HG03439 (cell line): ENCODE measurements around the gene MVP.
A peak's percentile ranks its signal among the peaks of the same experiment; 100 is the strongest.

Experiments used
- ATAC-seq: cut with Tn5 transposase; IDR thresholded peaks from one replicate; pipeline ENCODE4 v1.9.1; 2021; ENCODE audit warnings: mild to moderate bottlenecking, moderate library complexity; ENCODE audit not compliant: unreplicated experiment

Gene MVP

DNA sequence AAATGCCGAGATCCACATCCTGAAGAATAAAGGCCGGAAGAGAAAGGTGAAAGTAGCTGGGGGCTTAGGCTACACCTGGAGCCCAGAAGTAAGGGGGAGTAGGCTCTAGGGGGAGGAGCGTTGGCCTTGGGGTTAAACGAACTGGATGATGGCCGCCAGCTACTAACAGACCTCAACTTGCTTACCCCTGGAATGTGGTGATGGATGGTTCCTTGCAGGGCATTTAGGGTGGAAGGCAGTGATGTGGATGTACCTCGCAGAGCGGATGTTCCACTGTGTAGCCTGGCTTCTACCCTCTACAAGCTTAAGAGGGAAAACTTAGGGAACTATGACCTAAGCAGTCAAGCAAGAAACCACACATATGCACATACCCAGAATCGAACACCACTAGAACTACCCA, 16.2 kb upstream of the MVP start:
- no peak for ATAC-seq

DNA sequence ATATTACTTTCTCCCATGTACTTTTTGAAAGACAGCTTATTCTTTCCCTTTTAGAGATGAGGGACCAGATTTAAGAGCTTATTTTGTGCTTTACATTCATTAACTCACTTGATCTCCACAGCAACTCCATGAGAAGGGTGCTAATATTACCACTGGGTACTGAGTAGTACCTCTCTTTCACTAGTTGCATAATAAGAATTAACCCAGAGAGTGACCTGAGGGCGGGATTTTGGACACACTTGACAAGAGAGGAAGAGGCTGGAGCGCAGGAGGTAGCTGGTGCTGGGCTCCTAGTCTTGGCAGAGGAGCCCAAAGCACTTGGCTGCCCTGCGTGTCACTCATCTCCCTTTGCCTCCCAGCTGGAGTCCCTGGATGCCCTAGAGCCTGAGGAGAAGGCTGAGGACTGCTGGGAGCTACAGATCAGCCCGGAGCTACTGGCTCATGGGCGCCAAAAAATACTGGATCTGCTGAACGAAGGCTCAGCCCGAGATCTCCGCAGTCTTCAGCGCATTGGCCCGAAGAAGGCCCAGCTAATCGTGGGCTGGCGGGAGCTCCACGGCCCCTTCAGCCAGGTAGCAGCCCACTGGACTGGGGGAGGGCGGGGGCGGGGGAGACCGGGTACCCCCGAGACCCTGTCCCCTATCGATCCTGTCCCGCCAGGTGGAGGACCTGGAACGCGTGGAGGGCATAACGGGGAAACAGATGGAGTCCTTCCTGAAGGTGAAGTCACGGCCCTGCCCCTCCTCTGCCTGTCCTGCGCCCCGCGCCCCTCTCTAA, 15.6 kb upstream of the MVP start:
- no peak for ATAC-seq

DNA sequence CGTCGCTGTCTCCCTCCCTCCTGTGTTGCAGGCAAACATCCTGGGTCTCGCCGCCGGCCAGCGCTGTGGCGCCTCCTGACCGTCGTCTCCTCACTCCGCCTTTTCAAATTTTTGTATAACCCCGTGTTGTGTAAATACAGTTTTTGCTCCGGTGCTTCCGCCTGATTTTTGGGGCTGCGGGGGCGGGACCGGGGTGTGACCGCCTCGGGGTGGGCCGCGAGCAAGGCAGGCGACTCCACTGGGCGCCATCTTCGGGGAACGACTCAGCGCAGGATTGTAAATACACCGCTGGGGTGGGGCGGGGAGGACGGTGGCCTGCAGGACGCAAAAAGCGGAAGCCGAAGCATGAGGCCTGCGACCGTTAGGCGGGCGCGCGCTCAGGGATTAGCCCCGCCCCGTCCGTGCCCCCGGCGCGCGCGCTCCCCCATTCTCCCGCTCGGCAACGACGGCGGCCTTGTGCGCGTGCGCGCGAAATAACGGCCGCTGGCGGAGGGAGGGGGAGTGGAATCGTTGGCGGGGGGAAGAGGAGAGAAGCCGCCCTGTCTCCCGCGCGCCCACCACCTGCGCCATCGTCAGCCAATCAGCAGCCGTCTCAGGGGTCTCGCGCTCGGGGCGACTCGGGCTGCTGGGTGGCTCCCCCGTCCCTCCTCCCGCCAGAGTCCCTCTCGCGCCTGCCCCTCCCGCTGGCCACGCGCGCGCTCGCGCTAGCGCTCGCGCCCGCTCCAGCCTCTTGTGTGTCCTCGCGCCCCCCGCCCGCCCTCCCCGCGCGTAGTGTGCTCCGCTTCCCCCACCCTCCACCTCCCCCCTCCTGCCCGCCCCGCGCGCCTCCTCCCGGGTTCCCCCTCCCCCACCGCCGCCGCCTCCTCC, 14.8 kb upstream of the MVP start:
- ATAC-seq, result peak; percentile 56

GRCh38 chr16:29806099-29806579, 14.1 kb upstream of the MVP start, which contains the start of gene MAZ:
TSS of gene MAZ (plus strand) at chr16:29806529. CDS start at chr16:29806702, 173 bp downstream.
- ATAC-seq, result no peak

DNA sequence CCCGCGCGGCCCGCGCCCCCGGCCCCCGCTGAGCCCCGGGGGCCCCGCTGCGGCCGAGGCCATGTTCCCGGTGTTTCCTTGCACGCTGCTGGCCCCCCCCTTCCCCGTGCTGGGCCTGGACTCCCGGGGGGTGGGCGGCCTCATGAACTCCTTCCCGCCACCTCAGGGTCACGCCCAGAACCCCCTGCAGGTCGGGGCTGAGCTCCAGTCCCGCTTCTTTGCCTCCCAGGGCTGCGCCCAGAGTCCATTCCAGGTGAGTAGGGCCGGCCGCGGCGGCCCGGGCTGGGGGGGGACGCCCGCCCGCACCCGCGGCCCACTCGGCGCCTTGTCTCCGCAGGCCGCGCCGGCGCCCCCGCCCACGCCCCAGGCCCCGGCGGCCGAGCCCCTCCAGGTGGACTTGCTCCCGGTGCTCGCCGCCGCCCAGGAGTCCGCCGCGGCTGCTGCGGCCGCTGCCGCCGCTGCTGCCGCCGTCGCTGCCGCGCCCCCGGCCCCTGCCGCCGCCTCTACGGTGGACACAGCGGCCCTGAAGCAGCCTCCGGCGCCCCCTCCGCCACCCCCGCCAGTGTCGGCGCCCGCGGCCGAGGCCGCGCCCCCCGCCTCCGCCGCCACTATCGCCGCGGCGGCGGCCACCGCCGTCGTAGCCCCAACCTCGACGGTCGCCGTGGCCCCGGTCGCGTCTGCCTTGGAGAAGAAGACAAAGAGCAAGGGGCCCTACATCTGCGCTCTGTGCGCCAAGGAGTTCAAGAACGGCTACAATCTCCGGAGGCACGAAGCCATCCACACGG, 13.4 kb upstream of the MVP start:
- ATAC-seq, result peak; percentile 0

DNA sequence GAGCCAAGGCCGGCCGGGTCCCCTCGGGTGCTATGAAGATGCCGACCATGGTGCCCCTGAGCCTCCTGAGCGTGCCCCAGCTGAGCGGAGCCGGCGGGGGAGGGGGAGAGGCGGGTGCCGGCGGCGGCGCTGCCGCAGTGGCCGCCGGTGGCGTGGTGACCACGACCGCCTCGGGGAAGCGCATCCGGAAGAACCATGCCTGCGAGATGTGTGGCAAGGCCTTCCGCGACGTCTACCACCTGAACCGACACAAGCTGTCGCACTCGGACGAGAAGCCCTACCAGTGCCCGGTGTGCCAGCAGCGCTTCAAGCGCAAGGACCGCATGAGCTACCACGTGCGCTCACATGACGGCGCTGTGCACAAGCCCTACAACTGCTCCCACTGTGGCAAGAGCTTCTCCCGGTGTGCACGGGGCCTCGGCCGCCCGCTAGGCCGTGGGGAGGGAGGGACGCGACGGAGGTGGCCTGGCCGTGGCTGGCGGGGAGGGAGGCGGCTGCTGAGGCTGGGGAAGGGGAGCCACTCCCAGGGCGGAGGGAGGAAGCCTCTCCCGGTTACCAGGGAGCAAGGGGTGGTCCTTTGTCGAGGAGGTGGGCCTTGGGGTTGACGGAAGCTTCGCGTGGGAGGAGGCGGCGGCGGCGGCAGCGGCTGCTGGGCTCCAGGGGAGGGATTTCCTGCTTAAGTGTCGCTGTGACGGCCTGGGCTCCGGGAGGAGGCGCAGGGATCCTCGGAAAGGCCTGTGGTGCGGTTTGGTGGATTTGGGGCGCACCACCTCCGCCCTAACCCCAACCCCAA, 12.6 kb upstream of the MVP start:
- peak; percentile 31 for ATAC-seq

DNA sequence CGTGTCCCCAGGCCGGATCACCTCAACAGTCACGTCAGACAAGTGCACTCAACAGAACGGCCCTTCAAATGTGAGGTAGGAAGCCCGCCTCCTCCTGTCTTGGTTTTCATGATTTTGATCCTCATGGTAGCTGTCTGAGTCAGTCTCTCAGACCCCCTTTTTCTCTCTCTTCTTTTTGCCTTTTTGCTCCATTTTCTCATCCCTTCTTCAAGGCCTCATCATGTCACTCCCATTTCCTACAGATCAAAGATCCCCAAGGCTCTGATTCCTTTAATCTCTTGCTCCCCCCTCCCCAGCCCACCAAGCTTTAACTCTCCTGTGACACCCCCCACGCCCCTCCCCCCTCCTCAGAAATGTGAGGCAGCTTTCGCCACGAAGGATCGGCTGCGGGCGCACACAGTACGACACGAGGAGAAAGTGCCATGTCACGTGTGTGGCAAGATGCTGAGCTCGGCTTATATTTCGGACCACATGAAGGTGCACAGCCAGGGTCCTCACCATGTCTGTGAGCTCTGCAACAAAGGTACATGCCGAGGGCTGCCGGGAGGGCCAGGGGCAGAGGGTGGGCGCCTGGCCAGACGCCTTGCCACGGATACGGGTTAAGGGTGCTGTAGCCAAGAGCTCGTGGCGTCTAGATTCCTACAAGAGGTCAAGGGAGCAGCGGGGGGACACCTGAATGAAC, 11.9 kb upstream of the MVP start:
- ATAC-seq, result no peak

DNA sequence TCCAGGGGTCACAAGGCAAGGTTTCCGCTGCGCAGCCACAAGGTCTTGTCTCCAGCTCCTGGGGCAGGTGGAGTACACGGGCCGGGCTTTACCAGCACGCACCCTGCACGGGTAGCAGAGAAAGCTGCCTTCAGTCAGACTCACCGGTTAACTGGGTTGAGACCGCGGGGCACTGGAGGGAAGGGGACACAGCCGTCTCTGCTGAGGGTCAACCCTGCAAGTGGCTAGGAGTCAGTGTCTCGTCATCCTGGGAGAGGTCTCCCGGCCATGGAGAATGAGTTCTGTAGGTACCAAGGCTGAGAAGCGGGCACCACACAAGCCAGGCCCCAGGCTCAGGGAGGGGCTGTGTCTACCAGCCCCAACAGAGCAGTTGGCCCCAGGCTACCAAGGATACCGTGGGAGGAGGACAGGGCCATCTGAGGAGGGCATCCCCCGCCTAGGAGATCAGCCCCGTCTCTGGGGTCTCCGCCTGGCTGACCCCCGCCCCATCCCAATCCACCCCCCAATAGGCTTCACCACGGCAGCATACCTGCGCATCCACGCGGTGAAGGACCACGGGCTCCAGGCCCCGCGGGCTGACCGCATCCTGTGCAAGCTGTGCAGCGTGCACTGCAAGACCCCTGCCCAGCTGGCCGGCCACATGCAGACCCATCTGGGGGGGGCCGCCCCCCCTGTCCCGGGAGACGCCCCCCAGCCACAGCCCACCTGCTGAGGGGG, 11.1 kb upstream of the MVP start:
- no peak for ATAC-seq

DNA sequence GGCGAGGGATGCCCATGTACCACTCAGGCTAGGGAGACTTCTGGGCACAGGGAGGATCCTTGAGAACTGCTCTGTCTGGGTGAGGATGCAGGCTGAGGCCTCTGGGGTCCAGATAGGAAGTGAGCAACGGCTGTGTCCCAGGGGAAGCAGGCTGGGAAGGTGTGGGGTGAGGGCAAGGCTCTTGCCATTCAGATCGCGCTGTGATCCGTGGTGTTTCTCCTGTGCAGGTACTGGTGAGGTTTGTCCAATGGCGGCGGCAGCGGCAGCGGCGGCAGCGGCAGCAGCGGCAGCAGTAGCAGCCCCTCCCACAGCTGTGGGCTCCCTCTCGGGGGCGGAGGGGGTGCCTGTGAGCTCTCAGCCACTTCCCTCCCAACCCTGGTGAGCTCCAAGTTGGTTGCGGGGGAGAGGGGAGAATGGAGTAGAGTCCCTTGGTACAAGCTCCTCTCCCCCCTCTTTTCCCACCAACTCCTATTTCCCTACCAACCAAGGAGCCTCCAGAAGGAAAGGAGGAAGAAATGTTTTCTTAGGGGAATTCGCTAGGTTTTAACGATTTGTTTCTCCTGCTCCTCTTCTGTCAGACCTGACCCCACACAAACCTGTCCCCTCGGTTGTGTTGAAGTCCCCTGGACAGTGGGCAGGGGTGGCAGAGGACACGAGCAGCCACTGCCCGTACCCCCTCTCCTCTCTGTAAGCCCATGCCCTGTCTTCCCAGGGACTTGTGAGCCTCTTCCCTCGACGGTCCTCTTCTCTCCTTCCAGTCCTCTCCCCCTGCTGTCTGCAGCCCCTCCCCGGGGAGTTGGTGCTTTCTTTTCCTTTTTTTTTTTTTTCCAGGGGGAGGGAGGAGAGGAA, 10.2 kb upstream of the MVP start:
- ATAC-seq, result no peak

DNA sequence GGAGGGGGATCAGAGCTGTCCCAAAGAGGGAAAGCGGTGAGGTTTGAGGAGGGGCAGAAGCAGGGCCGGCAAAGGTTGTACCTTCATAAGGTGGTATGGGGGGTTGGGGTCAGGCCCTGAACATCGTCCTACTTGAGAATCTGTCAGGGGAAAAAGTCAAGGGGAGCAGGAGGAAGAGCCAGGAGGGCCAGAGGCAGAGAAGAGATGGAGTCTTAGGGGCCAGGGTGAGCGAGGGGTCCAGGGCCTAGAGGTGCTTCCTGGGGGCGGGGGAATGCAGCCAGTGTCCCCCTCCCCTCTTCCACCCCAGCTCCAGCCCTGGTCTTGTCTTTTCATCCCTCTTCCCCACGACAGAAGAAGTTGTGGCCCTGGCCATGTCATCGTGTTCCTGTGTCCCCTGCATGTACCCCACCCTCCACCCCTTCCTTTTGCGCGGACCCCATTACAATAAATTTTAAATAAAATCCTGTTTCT, 9.5 kb upstream of the MVP start:
- ATAC-seq, result no peak

DNA sequence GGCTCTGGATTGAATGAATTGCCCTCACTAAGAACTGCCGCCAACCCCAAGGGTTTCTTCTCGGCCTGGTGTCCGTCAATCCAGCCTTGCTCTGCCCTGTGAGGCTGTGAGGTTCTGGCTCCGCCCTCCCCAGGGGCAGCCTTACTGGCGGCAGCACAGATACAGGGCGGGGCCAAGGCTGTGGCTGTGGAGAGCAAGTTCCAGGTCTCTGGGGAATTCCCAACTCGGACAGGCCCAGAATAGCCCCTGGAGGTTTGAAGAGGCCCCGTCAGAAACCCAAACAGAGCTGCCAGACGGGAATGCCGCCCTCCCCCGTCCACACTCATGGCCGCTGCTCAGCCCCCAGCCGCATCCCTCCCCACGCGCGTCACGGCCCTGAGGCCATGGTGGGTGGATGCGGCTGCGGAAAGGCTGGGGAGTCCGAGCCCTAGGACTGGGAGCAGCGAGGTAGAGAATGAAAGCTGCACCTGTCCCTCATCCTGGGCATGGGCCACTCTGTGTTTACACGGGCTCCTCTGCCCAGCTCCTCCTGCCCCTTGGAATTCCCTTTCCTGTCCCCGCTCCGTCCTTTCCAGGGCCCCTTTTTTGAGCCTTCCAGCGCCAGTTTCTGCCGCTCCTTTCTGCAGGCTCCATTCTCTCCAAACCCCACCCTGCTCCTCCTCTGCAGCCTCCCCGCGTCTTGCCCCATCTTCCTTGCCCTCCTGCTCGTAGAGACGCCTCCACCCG, 8.9 kb upstream of the MVP start:
- ATAC-seq, result peak; percentile 19

- ATAC-seq, result no peak
Observed at GRCh38 chr16:29811896-29812665, 8.2 kb upstream of the MVP start, which contains the start of gene PRRT2. TSS of gene PRRT2 (plus strand) at chr16:29812193. CDS start at chr16:29813055, 862 bp downstream.

DNA sequence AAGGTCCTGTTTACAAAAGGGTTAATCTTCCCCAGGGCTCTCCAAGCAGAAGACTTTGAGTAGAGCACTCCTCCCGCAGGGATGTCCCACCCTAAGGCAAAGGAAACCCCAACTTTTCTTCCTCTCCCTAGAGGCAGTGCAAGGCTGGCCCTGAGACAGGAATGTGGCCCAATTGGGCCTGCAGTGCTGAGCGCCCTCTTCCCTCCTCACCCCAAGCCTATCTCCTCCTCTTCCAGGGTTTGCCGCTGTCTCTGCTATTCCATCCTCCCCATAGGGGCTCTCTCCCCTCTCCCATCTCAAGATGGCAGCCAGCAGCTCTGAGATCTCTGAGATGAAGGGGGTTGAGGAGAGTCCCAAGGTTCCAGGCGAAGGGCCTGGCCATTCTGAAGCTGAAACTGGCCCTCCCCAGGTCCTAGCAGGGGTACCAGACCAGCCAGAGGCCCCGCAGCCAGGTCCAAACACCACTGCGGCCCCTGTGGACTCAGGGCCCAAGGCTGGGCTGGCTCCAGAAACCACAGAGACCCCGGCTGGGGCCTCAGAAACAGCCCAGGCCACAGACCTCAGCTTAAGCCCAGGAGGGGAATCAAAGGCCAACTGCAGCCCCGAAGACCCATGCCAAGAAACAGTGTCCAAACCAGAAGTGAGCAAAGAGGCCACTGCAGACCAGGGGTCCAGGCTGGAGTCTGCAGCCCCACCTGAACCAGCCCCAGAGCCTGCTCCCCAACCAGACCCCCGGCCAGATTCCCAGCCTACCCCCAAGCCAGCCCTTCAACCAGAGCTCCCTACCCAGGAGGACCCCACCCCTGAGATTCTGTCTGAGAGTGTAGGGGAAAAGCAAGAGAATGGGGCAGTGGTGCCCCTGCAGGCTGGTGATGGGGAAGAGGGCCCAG, 7.3 kb upstream of the MVP start:
- ATAC-seq, result no peak

GRCh38 chr16:29813644-29814562, 6.4 kb upstream of the MVP start:
- no peak for ATAC-seq
